ENCODE results near the gene ANKS1A.

DNA sequence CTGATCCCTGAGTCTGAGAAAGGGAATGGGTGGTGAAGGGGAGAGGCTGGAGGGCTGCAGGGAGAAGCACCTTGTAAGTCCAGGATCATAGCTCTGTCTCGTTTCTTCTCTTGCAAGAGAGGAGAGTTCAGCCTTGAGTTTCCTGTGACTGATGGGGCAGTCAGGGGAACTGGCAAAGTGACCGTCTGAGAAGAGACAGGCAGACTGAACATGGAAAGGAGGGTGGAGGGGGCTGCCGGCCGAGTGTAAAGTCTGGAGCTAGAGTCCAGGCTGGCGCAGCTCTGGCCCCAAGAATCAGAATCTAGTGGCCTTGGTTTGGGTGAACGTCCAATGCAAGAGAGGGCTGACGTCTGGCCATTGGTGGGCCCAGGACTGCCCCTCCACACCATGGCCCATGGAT is 179.6 kb downstream of the ANKS1A start:
- TF ChIP-seq, protein P1, sequence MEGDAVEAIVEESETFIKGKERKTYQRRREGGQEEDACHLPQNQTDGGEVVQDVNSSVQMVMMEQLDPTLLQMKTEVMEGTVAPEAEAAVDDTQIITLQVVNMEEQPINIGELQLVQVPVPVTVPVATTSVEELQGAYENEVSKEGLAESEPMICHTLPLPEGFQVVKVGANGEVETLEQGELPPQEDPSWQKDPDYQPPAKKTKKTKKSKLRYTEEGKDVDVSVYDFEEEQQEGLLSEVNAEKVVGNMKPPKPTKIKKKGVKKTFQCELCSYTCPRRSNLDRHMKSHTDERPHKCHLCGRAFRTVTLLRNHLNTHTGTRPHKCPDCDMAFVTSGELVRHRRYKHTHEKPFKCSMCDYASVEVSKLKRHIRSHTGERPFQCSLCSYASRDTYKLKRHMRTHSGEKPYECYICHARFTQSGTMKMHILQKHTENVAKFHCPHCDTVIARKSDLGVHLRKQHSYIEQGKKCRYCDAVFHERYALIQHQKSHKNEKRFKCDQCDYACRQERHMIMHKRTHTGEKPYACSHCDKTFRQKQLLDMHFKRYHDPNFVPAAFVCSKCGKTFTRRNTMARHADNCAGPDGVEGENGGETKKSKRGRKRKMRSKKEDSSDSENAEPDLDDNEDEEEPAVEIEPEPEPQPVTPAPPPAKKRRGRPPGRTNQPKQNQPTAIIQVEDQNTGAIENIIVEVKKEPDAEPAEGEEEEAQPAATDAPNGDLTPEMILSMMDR (IDR thresholded peaks at IDR 0.05) = no peak
- no peak for TF ChIP-seq POLR2A (IDR thresholded peaks at IDR 0.05)
